A673 (cell line): ENCODE data around the gene COL20A1. TPM values are rescaled to one million over a fixed set of nuclear protein-coding genes. Genes with fewer than 3 reads are reported as not detected.

Source experiments
- BruUV-seq: library from RNA; stranded (reverse); fragments of 400-500 nt; replicated peaks from 2 replicates; lab custom pipeline; 2021; lab: Mats Ljungman, UMichigan
- CTCF ChIA-PET: fragments of 300-600 bp; sonication (Branson Sonifier 250); formaldehyde crosslinking; loops from one replicate; lab custom pipeline; 2022; ENCODE audit warnings: antibody characterized with exemption; lab: Charles Lee
- POLR2A ChIA-PET: fragments of 300-600 bp; sonication (Branson Sonifier 250); formaldehyde crosslinking; loops from one replicate; lab custom pipeline; 2022; ENCODE audit warnings: antibody characterized with exemption; ENCODE audit not compliant: low non-redundant PET; lab: Charles Lee
- DNase-seq: peaks from one replicate; pipeline ENCODE4 v3.0.0-alpha.2; 2015; ENCODE audit warnings: low spot score
- H3K27ac ChIP-seq: fragments of 200-600 bp; sonication (generic); 2 replicates; pipeline ENCODE4 v1.5.1; 2016; ENCODE audit warnings: mixed run types, low read depth, mild to moderate bottlenecking, mixed read lengths, antibody characterized with exemption, low read length; ENCODE audit not compliant: poor library complexity, severe bottlenecking
- H3K27me3 ChIP-seq: fragments of 200-600 bp; sonication (generic); replicated peaks from 2 replicates; pipeline ENCODE4 v1.6.1; 2017; ENCODE audit warnings: mixed run types, low read depth, mild to moderate bottlenecking, mixed read lengths, antibody characterized with exemption, low read length; ENCODE audit not compliant: insufficient read depth, poor library complexity
- H3K36me3 ChIP-seq: fragments of 200-600 bp; sonication (generic); 2 replicates; pipeline ENCODE4 v1.6.1; 2016; ENCODE audit warnings: mixed run types, mild to moderate bottlenecking, mixed read lengths, antibody characterized with exemption, low read length; ENCODE audit not compliant: insufficient read depth, poor library complexity, severe bottlenecking
- H3K4me1 ChIP-seq: fragments of 200-600 bp; sonication (generic); 2 replicates; pipeline ENCODE4 v1.6.1; 2017; ENCODE audit warnings: mixed run types, mild to moderate bottlenecking, mixed read lengths, antibody characterized with exemption, low read length; ENCODE audit not compliant: insufficient read depth, poor library complexity, severe bottlenecking
- H3K4me3 ChIP-seq: fragments of 200-600 bp; sonication (generic); 2 replicates; pipeline ENCODE4 v1.5.1; 2016; ENCODE audit warnings: low read depth, mixed run types, mild to moderate bottlenecking, mixed read lengths, low read length; ENCODE audit not compliant: poor library complexity, severe bottlenecking
- H3K9me3 ChIP-seq: fragments of 200-600 bp; sonication (generic); 2 replicates; pipeline ENCODE4 v1.6.1; 2016; ENCODE audit warnings: mixed run types, low read depth, mild to moderate bottlenecking, mixed read lengths, antibody characterized with exemption, low read length; ENCODE audit not compliant: poor library complexity, severe bottlenecking
- EZH2 ChIP-seq: fragments of 200-600 bp; sonication (generic); IDR thresholded peaks from 2 replicates; pipeline ENCODE4 v1.6.1; 2017; ENCODE audit warnings: borderline replicate concordance, low read depth, mild to moderate bottlenecking, mixed read lengths, antibody characterized with exemption, low read length; ENCODE audit not compliant: poor library complexity, severe bottlenecking
- intact Hi-C: fragments of 100-400 bp; cut with micrococcal nuclease; formaldehyde crosslinking; loops from one replicate; pipeline ENCODE4 v1.10.0; 2022; ENCODE audit not compliant: unreplicated experiment
- total RNA-seq: library from RNA; stranded (reverse); gene quantifications from 2 replicates; pipeline ENCODE4 v1.2.3, GENCODE V29; 2021
- TF ChIP-seq, protein P1 (sequence below): fragments of 300-800, 200-600 bp; sonication (generic); conservative IDR thresholded peaks from 2 replicates; pipeline ENCODE4 v1.5.1; 2017; ENCODE audit warnings: low read depth, mild to moderate bottlenecking, antibody characterized with exemption, low read length, moderate library complexity, mixed read lengths

The COL20A1 gene
- total RNA-seq, 1 experiment from 2014 or later = not detected

GRCh38 chr20:63381781-63382431 lies 88.9 kb downstream of the COL20A1 start:
- TF ChIP-seq, protein P1, sequence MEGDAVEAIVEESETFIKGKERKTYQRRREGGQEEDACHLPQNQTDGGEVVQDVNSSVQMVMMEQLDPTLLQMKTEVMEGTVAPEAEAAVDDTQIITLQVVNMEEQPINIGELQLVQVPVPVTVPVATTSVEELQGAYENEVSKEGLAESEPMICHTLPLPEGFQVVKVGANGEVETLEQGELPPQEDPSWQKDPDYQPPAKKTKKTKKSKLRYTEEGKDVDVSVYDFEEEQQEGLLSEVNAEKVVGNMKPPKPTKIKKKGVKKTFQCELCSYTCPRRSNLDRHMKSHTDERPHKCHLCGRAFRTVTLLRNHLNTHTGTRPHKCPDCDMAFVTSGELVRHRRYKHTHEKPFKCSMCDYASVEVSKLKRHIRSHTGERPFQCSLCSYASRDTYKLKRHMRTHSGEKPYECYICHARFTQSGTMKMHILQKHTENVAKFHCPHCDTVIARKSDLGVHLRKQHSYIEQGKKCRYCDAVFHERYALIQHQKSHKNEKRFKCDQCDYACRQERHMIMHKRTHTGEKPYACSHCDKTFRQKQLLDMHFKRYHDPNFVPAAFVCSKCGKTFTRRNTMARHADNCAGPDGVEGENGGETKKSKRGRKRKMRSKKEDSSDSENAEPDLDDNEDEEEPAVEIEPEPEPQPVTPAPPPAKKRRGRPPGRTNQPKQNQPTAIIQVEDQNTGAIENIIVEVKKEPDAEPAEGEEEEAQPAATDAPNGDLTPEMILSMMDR = peak; percentile 98
- no peak for TF ChIP-seq EZH2
- intact Hi-C loops = loop anchor here (1.0 kb wide), 1 partner anchor 73 kb away; no protein-coding TSS in a partner anchor

DNA sequence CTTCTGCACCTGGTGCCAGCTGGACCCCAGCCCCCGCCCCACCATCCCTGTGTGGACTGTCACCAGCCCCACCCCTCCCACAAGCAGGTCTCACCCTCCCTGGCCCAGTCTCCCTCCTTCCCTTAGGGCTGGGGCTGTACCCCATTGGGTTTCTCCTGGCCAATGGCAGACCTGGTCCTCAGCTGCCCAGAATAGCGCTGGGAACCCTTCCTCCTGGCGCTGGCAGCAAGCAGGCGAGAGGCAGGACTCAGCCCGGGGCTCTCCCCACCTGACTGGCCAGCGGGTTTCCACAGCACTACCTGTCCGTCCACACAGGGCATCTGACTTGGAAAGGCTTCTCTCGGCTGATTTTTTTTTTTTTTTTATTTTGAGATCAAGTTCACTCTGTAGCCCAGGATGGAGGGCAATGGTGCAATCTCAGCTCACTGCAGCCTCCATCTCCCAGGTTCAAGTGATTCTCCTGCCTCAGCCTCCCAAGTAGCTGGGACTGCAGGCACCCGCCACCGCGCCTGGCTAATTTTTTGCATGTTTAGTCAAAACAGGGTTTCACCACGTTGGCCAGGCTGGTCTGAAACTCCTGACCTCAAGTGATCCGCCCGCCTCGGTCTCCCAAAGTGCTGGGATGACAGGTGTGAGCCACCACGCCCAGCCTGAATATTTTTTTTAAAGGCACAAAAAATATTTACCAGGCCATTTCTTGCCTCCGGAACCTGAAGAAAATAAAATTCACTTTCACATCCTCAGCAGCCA lies 89.7 kb downstream of the COL20A1 start:
- Histone ChIP-seq H3K27me3 (no peaks in the 10 kb centered on the region), H3K4me3 (no peak overlapping the region), H3K36me3 (no peaks in the 10 kb centered on the region), H3K4me1 (no peaks in the 10 kb centered on the region), H3K27ac (no peak overlapping the region), H3K9me3 (peaks cover 11% of the 10 kb centered on the region)
- no TSS peak for BruUV-seq
- no peak for TF ChIP-seq EZH2
- TF ChIP-seq, protein P1 = no peak
- DNase-seq = no peak
- ChIA-PET CTCF (interaction anchor here (0.6 to 2.8 kb wide), 4 partner anchors 12 to 199 kb away, joined by 4 to 45 read pairs (median 15); no protein-coding TSS in a partner anchor), POLR2A (no interaction called here)
- intact Hi-C loops = no loop called here

More at GRCh38 chr20:63381781-63382431, 88.9 kb downstream of the COL20A1 start:
- Histone ChIP-seq H3K36me3 (no peaks in the 10 kb centered on the region), H3K4me1 (no peaks in the 10 kb centered on the region), H3K27ac (no peak overlapping the region), H3K9me3 (peaks cover 11% of the 10 kb centered on the region), H3K27me3 (peaks cover 5% of the 10 kb centered on the region), H3K4me3 (no peak overlapping the region)
- no TSS peak for BruUV-seq
- peak; percentile 22 for DNase-seq
- CTCF ChIA-PET = interaction anchor here (1.0 to 2.8 kb wide), 5 partner anchors 12 to 199 kb away, joined by 4 to 45 read pairs (median 4); no protein-coding TSS in a partner anchor
- POLR2A ChIA-PET = no interaction called here

DNA sequence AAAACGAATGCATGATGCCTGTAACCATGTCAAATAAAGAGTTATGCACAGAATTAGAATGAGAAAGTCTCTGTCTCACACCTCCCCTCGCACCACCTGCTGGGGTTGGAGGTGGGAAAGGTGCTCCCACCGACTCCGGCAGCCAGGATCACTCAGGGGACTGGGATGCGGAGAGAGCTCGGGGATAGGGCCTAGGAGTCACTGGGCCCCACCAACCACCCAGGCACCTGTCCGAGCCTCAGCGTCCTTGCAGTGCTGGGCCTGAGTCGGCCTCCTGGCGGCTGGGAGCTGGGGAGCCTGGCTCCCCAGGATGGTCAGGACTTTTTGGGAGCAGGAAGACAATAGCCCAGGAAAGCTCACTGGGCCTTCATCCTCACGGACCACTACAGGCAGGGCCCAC lies 90.6 kb downstream of the COL20A1 start:
- BruUV-seq = no TSS peak
- Histone ChIP-seq H3K9me3 (peaks cover 11% of the 10 kb centered on the region), H3K27me3 (no peaks in the 10 kb centered on the region), H3K4me3 (no peak overlapping the region), H3K4me1 (no peaks in the 10 kb centered on the region), H3K27ac (no peak overlapping the region), H3K36me3 (no peaks in the 10 kb centered on the region)
- CTCF ChIA-PET = no interaction called here
- no peak for DNase-seq
- TF ChIP-seq EZH2 = no peak
- TF ChIP-seq, protein P1 = no peak
- intact Hi-C loops = no loop called here
- POLR2A ChIA-PET = no interaction called here
